Stimulated activated CD4-positive, alpha-beta T cell treated with anti-CD3 and anti-CD28 coated beads, Interleukin-4, amount 100 ng/mL, for 24 hours (primary cell): Measurements from ENCODE around the gene SLC35F3.

Experiments
- DNase-seq: peaks from one replicate; pipeline ENCODE4 v3.0.0-alpha.2; 2020

Gene SLC35F3

GRCh38 chr1:234330843-234331215 lies 426.4 kb downstream of the SLC35F3 start:
- no peak for DNase-seq

GRCh38 chr1:234331507-234331906 lies 427.0 kb downstream of the SLC35F3 start:
- no peak for DNase-seq

- no peak for DNase-seq
Observed at GRCh38 chr1:234336359-234336758, 431.9 kb downstream of the SLC35F3 start.

- DNase-seq, result no peak
Observed at GRCh38 chr1:234337233-234337632, 432.8 kb downstream of the SLC35F3 start.

GRCh38 chr1:234340528-234340927 lies 436.1 kb downstream of the SLC35F3 start:
- DNase-seq, result no peak

- DNase-seq, result no peak
Observed at GRCh38 chr1:234342774-234343173, 438.3 kb downstream of the SLC35F3 start.

- no peak for DNase-seq
Observed at GRCh38 chr1:234345237-234345636, 440.8 kb downstream of the SLC35F3 start.

- no peak for DNase-seq
Observed at GRCh38 chr1:234348964-234349363, 444.5 kb downstream of the SLC35F3 start.

- DNase-seq, result no peak
Observed at GRCh38 chr1:234355782-234356510, 451.5 kb downstream of the SLC35F3 start.

GRCh38 chr1:234356615-234357269 lies 452.3 kb downstream of the SLC35F3 start:
- DNase-seq, result peak; percentile 58

- no peak for DNase-seq
Observed at GRCh38 chr1:234357831-234358230, 453.4 kb downstream of the SLC35F3 start.

GRCh38 chr1:234361102-234361603 lies 456.7 kb downstream of the SLC35F3 start:
- DNase-seq, result no peak

- DNase-seq, result no peak
Observed at GRCh38 chr1:234362558-234362957, 458.1 kb downstream of the SLC35F3 start.

- DNase-seq, result peak; percentile 58
Observed at GRCh38 chr1:234368320-234369032, 464.0 kb downstream of the SLC35F3 start.

- DNase-seq, result no peak
Observed at GRCh38 chr1:234369033-234369430, 464.6 kb downstream of the SLC35F3 start.

GRCh38 chr1:234369784-234370183 lies 465.3 kb downstream of the SLC35F3 start:
- no peak for DNase-seq

GRCh38 chr1:234371414-234371813 lies 466.9 kb downstream of the SLC35F3 start:
- no peak for DNase-seq

GRCh38 chr1:234372011-234372757 lies 467.7 kb downstream of the SLC35F3 start:
- DNase-seq, result no peak

- peak; percentile 93 for DNase-seq
Observed at GRCh38 chr1:234373064-234373958, 468.8 kb downstream of the SLC35F3 start, which contains the start of gene COA6. TSS of gene COA6 (plus strand) at chr1:234373456. CDS start at chr1:234373467, 11 bp downstream.

GRCh38 chr1:234373959-234374254 lies 469.4 kb downstream of the SLC35F3 start:
- no peak for DNase-seq
